ENCODE data around the gene OBSCN. TPM values are rescaled to one million over a fixed set of nuclear protein-coding genes. Genes with fewer than 3 reads are reported as not detected.

OBSCN gene
- total and polyA plus RNA-seq, 2 of the 13 experiments (the other 11 are each of a cell fraction or from before 2014, with no cell fraction given), result 0.20 TPM

DNA sequence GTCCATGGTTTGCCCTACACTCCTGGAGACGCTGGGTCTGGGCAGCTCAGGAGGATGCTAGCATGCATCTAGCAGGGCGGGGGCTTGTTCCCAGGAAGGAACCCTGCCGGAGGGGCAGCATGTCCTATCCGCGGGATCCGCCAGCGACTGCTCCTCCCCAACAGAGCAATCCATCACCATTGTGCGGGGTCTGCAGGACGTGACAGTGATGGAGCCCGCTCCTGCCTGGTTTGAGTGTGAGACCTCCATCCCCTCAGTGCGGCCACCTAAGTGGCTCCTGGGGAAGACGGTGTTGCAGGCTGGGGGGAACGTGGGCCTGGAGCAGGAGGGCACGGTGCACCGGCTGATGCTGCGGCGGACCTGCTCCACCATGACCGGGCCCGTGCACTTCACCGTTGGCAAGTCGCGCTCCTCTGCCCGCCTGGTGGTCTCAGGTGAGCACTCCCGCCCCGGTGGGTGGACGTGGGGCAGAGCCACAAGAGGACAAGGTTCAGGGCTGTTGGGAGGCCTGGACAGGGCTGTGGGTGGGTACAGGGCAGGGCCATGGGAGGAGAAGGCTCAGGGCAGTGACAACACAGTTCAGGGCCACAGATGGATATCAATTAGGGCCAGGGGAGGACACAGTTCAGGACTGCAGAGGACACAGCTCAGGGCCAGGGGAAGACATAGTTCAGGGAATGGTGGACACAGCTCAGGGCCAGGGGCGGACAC is 71.3 kb downstream of the OBSCN start (continued):
- TF ChIP-seq, protein P1, sequence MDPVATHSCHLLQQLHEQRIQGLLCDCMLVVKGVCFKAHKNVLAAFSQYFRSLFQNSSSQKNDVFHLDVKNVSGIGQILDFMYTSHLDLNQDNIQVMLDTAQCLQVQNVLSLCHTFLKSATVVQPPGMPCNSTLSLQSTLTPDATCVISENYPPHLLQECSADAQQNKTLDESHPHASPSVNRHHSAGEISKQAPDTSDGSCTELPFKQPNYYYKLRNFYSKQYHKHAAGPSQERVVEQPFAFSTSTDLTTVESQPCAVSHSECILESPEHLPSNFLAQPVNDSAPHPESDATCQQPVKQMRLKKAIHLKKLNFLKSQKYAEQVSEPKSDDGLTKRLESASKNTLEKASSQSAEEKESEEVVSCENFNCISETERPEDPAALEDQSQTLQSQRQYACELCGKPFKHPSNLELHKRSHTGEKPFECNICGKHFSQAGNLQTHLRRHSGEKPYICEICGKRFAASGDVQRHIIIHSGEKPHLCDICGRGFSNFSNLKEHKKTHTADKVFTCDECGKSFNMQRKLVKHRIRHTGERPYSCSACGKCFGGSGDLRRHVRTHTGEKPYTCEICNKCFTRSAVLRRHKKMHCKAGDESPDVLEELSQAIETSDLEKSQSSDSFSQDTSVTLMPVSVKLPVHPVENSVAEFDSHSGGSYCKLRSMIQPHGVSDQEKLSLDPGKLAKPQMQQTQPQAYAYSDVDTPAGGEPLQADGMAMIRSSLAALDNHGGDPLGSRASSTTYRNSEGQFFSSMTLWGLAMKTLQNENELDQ (CRISPR knock-in tag; IDR thresholded peaks at IDR 0.05; ENCODE audit: borderline replicate concordance), result no peak
- TF ChIP-seq ZNF263 (CRISPR knock-in tag; IDR thresholded peaks at IDR 0.05) (peak; percentile 60; the same call in 1 of the 2 replicates), ETV5 (CRISPR knock-in tag; IDR thresholded peaks at IDR 0.05; ENCODE audit: borderline replicate concordance) (no peak), ZNF10 (CRISPR knock-in tag; IDR thresholded peaks at IDR 0.05; ENCODE audit: borderline replicate concordance, low read depth) (no peak), SETDB1 (CRISPR knock-in tag; IDR thresholded peaks at IDR 0.05; ENCODE audit: borderline replicate concordance) (no peak), FUBP1 (CRISPR knock-in tag; IDR thresholded peaks at IDR 0.05; ENCODE audit: borderline replicate concordance) (no peak), NKX3-1 (CRISPR knock-in tag; IDR thresholded peaks at IDR 0.05) (no peak), MED13 (CRISPR knock-in tag; IDR thresholded peaks at IDR 0.05) (no peak), ZBTB7B (CRISPR knock-in tag; IDR thresholded peaks at IDR 0.05) (no peak), FOXP1 (IDR thresholded peaks at IDR 0.05) (no peak), FOXP1 (CRISPR knock-in tag; IDR thresholded peaks at IDR 0.05) (no peak), TRIM24 (CRISPR knock-in tag; IDR thresholded peaks at IDR 0.05) (no peak), NFE2L2 (IDR thresholded peaks at IDR 0.05; ENCODE audit: low read length) (no peak), THAP9 (CRISPR knock-in tag; IDR thresholded peaks at IDR 0.05; ENCODE audit: borderline replicate concordance) (no peak), LRRFIP1 (CRISPR knock-in tag; conservative IDR thresholded peaks at IDR 0.05) (no peak), ZNF33B (CRISPR knock-in tag; IDR thresholded peaks at IDR 0.05) (no peak), STAG1 (CRISPR knock-in tag; IDR thresholded peaks at IDR 0.05) (no peak), KDM5A (IDR thresholded peaks at IDR 0.05; ENCODE audit: borderline replicate concordance, low read length) (no peak), ZNF775 (CRISPR knock-in tag; IDR thresholded peaks at IDR 0.05; ENCODE audit: borderline replicate concordance) (no peak)
